ENCODE data around the gene DCST2. TPM values are rescaled to one million over a fixed set of nuclear protein-coding genes. Genes with fewer than 3 reads are reported as not detected.

Gene DCST2
- total and polyA plus RNA-seq, 10 of the 15 experiments (the other 5 are each of a cell fraction or from before 2014, with no cell fraction given): 0.33 to 0.41 (median 0.36) TPM; not detected in 7

DNA sequence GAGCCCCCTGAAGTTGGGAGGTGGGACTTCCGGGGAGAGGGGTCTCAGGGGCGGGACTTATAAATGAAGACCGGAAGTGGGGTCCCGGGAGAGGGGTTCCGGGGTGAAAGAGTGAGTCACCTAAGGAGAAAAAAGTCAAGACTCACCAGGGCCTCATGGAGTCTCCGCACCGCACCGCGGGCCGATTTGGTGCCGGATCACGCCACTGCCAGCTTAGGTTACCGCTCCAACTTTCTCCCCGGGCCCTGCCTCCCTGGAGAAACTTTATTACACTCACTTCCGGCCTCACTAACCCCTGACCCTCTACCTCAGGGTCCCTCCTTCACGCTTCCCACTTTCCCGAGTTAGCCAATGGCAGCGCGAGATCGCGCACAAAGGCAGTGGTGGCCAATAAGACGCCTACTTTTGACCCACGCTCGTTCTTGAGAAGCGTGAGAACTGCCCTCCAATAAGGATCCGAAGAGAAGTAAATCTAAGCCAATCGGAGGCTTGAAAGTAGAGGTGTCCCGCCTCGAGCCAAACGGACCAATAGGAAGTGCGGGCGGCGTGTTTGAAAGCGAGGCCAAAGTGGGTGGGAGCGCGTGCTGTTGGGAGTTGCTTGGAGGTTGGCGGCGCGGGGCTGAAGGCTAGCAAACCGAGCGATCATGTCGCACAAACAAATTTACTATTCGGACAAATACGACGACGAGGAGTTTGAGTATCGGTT, 59.3 kb downstream of the DCST2 start, which contains the start of gene CKS1B (continued):
- TF ChIP-seq, protein P1, sequence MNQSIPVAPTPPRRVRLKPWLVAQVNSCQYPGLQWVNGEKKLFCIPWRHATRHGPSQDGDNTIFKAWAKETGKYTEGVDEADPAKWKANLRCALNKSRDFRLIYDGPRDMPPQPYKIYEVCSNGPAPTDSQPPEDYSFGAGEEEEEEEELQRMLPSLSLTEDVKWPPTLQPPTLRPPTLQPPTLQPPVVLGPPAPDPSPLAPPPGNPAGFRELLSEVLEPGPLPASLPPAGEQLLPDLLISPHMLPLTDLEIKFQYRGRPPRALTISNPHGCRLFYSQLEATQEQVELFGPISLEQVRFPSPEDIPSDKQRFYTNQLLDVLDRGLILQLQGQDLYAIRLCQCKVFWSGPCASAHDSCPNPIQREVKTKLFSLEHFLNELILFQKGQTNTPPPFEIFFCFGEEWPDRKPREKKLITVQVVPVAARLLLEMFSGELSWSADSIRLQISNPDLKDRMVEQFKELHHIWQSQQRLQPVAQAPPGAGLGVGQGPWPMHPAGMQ (IDR thresholded peaks at IDR 0.05; ENCODE audit: borderline replicate concordance): no peak
- TF ChIP-seq MYB (IDR thresholded peaks at IDR 0.05; ENCODE audit: borderline replicate concordance, low read depth, low read length): no peak
- TF ChIP-seq, protein P2, sequence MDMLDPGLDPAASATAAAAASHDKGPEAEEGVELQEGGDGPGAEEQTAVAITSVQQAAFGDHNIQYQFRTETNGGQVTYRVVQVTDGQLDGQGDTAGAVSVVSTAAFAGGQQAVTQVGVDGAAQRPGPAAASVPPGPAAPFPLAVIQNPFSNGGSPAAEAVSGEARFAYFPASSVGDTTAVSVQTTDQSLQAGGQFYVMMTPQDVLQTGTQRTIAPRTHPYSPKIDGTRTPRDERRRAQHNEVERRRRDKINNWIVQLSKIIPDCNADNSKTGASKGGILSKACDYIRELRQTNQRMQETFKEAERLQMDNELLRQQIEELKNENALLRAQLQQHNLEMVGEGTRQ (IDR thresholded peaks at IDR 0.05; ENCODE audit: borderline replicate concordance, low read depth, low read length): no peak
- 0 out of 2 replicates have a peak, but pooled peaks have one; percentile 35 for TF ChIP-seq BRCA1 (IDR thresholded peaks at IDR 0.05; ENCODE audit: low read depth, low read length)
- TF ChIP-seq, protein P3, sequence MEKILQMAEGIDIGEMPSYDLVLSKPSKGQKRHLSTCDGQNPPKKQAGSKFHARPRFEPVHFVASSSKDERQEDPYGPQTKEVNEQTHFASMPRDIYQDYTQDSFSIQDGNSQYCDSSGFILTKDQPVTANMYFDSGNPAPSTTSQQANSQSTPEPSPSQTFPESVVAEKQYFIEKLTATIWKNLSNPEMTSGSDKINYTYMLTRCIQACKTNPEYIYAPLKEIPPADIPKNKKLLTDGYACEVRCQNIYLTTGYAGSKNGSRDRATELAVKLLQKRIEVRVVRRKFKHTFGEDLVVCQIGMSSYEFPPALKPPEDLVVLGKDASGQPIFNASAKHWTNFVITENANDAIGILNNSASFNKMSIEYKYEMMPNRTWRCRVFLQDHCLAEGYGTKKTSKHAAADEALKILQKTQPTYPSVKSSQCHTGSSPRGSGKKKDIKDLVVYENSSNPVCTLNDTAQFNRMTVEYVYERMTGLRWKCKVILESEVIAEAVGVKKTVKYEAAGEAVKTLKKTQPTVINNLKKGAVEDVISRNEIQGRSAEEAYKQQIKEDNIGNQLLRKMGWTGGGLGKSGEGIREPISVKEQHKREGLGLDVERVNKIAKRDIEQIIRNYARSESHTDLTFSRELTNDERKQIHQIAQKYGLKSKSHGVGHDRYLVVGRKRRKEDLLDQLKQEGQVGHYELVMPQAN (conservative IDR thresholded peaks at IDR 0.05): peak; percentile 100
- TF ChIP-seq SMAD5 (IDR thresholded peaks at IDR 0.05; ENCODE audit: low read depth): peak; percentile 64; the same call in 1 of the 2 replicates
- peak; percentile 93 for TF ChIP-seq FOXM1 (IDR thresholded peaks at IDR 0.05; ENCODE audit: low read depth, low read length)
- TF ChIP-seq, protein P4, sequence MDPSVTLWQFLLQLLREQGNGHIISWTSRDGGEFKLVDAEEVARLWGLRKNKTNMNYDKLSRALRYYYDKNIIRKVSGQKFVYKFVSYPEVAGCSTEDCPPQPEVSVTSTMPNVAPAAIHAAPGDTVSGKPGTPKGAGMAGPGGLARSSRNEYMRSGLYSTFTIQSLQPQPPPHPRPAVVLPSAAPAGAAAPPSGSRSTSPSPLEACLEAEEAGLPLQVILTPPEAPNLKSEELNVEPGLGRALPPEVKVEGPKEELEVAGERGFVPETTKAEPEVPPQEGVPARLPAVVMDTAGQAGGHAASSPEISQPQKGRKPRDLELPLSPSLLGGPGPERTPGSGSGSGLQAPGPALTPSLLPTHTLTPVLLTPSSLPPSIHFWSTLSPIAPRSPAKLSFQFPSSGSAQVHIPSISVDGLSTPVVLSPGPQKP (IDR thresholded peaks at IDR 0.05; ENCODE audit: low read depth, low read length): peak; percentile 84
- TF ChIP-seq, protein P5, sequence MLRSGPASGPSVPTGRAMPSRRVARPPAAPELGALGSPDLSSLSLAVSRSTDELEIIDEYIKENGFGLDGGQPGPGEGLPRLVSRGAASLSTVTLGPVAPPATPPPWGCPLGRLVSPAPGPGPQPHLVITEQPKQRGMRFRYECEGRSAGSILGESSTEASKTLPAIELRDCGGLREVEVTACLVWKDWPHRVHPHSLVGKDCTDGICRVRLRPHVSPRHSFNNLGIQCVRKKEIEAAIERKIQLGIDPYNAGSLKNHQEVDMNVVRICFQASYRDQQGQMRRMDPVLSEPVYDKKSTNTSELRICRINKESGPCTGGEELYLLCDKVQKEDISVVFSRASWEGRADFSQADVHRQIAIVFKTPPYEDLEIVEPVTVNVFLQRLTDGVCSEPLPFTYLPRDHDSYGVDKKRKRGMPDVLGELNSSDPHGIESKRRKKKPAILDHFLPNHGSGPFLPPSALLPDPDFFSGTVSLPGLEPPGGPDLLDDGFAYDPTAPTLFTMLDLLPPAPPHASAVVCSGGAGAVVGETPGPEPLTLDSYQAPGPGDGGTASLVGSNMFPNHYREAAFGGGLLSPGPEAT (IDR thresholded peaks at IDR 0.05; ENCODE audit: low read depth): peak; percentile 96
- TF ChIP-seq IKZF2 (IDR thresholded peaks at IDR 0.05): no peak
- TF ChIP-seq, protein P6, sequence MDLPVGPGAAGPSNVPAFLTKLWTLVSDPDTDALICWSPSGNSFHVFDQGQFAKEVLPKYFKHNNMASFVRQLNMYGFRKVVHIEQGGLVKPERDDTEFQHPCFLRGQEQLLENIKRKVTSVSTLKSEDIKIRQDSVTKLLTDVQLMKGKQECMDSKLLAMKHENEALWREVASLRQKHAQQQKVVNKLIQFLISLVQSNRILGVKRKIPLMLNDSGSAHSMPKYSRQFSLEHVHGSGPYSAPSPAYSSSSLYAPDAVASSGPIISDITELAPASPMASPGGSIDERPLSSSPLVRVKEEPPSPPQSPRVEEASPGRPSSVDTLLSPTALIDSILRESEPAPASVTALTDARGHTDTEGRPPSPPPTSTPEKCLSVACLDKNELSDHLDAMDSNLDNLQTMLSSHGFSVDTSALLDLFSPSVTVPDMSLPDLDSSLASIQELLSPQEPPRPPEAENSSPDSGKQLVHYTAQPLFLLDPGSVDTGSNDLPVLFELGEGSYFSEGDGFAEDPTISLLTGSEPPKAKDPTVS (IDR thresholded peaks at IDR 0.05; ENCODE audit: low read depth, low read length): 0 out of 2 replicates have a peak, but pooled peaks have one; percentile 17
- no peak for TF ChIP-seq TCF3 (IDR thresholded peaks at IDR 0.05; ENCODE audit: borderline replicate concordance, insufficient read depth, low read depth, low read length)
- TF ChIP-seq, protein P7, sequence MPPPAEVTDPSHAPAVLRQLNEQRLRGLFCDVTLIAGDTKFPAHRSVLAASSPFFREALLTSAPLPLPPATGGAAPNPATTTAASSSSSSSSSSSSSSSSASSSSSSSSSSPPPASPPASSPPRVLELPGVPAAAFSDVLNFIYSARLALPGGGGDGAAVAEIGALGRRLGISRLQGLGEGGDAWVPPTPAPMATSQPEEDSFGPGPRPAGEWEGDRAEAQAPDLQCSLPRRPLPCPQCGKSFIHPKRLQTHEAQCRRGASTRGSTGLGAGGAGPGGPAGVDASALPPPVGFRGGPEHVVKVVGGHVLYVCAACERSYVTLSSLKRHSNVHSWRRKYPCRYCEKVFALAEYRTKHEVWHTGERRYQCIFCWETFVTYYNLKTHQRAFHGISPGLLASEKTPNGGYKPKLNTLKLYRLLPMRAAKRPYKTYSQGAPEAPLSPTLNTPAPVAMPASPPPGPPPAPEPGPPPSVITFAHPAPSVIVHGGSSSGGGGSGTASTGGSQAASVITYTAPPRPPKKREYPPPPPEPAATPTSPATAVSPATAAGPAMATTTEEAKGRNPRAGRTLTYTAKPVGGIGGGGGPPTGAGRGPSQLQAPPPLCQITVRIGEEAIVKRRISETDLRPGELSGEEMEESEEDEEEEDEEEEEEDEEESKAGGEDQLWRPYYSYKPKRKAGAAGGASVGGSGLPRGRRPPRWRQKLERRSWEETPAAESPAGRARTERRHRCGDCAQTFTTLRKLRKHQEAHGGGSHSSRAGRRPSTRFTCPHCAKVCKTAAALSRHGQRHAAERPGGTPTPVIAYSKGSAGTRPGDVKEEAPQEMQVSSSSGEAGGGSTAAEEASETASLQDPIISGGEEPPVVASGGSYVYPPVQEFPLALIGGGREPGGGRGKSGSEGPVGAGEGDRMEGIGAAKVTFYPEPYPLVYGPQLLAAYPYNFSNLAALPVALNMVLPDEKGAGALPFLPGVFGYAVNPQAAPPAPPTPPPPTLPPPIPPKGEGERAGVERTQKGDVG (CRISPR knock-in tag; IDR thresholded peaks at IDR 0.05): no peak
- no peak for TF ChIP-seq SMC3 (IDR thresholded peaks at IDR 0.05; ENCODE audit: borderline replicate concordance, low read length)
- no peak; the same call in 1 of the 2 replicates for TF ChIP-seq ATF7 (IDR thresholded peaks at IDR 0.05; ENCODE audit: low read depth)
- TF ChIP-seq RELA (IDR thresholded peaks at IDR 0.05; ENCODE audit: borderline replicate concordance, partially characterized antibody): no peak
